T1000 (cell line): Measurements from ENCODE around the gene LPCAT1.

Experiments used
- DNase-seq: peaks from one replicate; lab custom pipeline; 2025; ENCODE audit warnings: mixed read lengths; lab: John Stamatoyannopoulos, UW

Gene LPCAT1

GRCh38 chr5:1497242-1497777, 26.4 kb downstream of the LPCAT1 start:
- DNase-seq = no peak

- DNase-seq = no peak
Measured at GRCh38 chr5:1495525-1495897, 28.2 kb downstream of the LPCAT1 start.

- DNase-seq = no peak
Measured at GRCh38 chr5:1494780-1495524, 28.8 kb downstream of the LPCAT1 start.

- DNase-seq = no peak
Measured at GRCh38 chr5:1493941-1494340, 29.8 kb downstream of the LPCAT1 start.

GRCh38 chr5:1493413-1493812, 30.3 kb downstream of the LPCAT1 start:
- no peak for DNase-seq

- DNase-seq = no peak
Measured at GRCh38 chr5:1492757-1493156, 31.0 kb downstream of the LPCAT1 start.

- DNase-seq = no peak
Measured at GRCh38 chr5:1490376-1490775, 33.4 kb downstream of the LPCAT1 start.

GRCh38 chr5:1489754-1490153, 34.0 kb downstream of the LPCAT1 start:
- DNase-seq = no peak

GRCh38 chr5:1488882-1489680, 34.7 kb downstream of the LPCAT1 start:
- no peak for DNase-seq

- DNase-seq = no peak
Measured at GRCh38 chr5:1487079-1487764, 36.5 kb downstream of the LPCAT1 start.

GRCh38 chr5:1486271-1486670, 37.5 kb downstream of the LPCAT1 start:
- no peak for DNase-seq

- DNase-seq = no peak
Measured at GRCh38 chr5:1485579-1486118, 38.1 kb downstream of the LPCAT1 start.

GRCh38 chr5:1484730-1485578, 38.8 kb downstream of the LPCAT1 start:
- no peak for DNase-seq

GRCh38 chr5:1483856-1484729, 39.7 kb downstream of the LPCAT1 start:
- DNase-seq = no peak

- DNase-seq = no peak
Measured at GRCh38 chr5:1483064-1483463, 40.7 kb downstream of the LPCAT1 start.

GRCh38 chr5:1481959-1482331, 41.8 kb downstream of the LPCAT1 start:
- no peak for DNase-seq

GRCh38 chr5:1481266-1481958, 42.3 kb downstream of the LPCAT1 start:
- DNase-seq = no peak

- DNase-seq = no peak
Measured at GRCh38 chr5:1480806-1481205, 43.0 kb downstream of the LPCAT1 start.

GRCh38 chr5:1480217-1480616, 43.5 kb downstream of the LPCAT1 start:
- DNase-seq = no peak
